ENCODE data around the gene SEC14L2. TPM values are rescaled to one million over a fixed set of nuclear protein-coding genes. Genes with fewer than 3 reads are reported as not detected.

SEC14L2 gene
- total RNA-seq = 100 to 1,000 TPM in 1 of 2 donors, 1 to 10 TPM in 1; 6.5 to 110 TPM
- polyA plus RNA-seq = 10 to 100 TPM; 27.6 to 71.6 TPM

- no peaks in the 10 kb centered on the region for H3K27me3 ChIP-seq (ENCODE audit: control insufficient read depth in 4 of 4, insufficient read depth in 4 of 4, low read length in 3 of 4)
- TF ChIP-seq RXRA (IDR thresholded peaks at IDR 0.05) = peak; percentile 39 to 67
- peak in 1 of 2 donors; percentile 46 for TF ChIP-seq RAD21 (IDR thresholded peaks at IDR 0.05)
- TF ChIP-seq HNF4G (IDR thresholded peaks at IDR 0.05) = no peak
- TF ChIP-seq FOXA1 (IDR thresholded peaks at IDR 0.05) = no peak
- no peak for TF ChIP-seq ZBTB33 (IDR thresholded peaks at IDR 0.05)
- TF ChIP-seq, protein P1, sequence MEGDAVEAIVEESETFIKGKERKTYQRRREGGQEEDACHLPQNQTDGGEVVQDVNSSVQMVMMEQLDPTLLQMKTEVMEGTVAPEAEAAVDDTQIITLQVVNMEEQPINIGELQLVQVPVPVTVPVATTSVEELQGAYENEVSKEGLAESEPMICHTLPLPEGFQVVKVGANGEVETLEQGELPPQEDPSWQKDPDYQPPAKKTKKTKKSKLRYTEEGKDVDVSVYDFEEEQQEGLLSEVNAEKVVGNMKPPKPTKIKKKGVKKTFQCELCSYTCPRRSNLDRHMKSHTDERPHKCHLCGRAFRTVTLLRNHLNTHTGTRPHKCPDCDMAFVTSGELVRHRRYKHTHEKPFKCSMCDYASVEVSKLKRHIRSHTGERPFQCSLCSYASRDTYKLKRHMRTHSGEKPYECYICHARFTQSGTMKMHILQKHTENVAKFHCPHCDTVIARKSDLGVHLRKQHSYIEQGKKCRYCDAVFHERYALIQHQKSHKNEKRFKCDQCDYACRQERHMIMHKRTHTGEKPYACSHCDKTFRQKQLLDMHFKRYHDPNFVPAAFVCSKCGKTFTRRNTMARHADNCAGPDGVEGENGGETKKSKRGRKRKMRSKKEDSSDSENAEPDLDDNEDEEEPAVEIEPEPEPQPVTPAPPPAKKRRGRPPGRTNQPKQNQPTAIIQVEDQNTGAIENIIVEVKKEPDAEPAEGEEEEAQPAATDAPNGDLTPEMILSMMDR (IDR thresholded peaks at IDR 0.05; ENCODE audit: low read depth, low read length, missing input control) = no peak
- no peak for TF ChIP-seq FOXA2 (IDR thresholded peaks at IDR 0.05)
- TF ChIP-seq JUND (IDR thresholded peaks at IDR 0.05) = no peak
- no peak for TF ChIP-seq SP1 (IDR thresholded peaks at IDR 0.05)
- no peak for TF ChIP-seq EGR1 (IDR thresholded peaks at IDR 0.05; ENCODE audit: low read depth in 2 of 2)
- TF ChIP-seq, protein P2, sequence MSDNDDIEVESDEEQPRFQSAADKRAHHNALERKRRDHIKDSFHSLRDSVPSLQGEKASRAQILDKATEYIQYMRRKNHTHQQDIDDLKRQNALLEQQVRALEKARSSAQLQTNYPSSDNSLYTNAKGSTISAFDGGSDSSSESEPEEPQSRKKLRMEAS (IDR thresholded peaks at IDR 0.05) = peak; percentile 44
- TF ChIP-seq NR2F2 (IDR thresholded peaks at IDR 0.05) = no peak
- no peak for TF ChIP-seq GABPA (IDR thresholded peaks at IDR 0.05 in 1 of 2, conservative IDR thresholded peaks at IDR 0.05 in 1 of 2)
- no peak for TF ChIP-seq ATF3 (IDR thresholded peaks at IDR 0.05)
- TF ChIP-seq HNF4A (conservative IDR thresholded peaks at IDR 0.05) = peak; percentile 48 to 78
- peak; percentile 68 for TF ChIP-seq REST (IDR thresholded peaks at IDR 0.05)
- TF ChIP-seq TAF1 (conservative IDR thresholded peaks at IDR 0.05) = peak; percentile 82
- TF ChIP-seq YY1 (IDR thresholded peaks at IDR 0.05) = peak; percentile 36
Measured at GRCh38 chr22:30396871-30397655, at the start of gene SEC14L2. SEC14L2 (plus strand) TSS chr22:30397018; CDS start chr22:30397117, 99 bp downstream.

More at GRCh38 chr22:30396871-30397655, at the start of gene SEC14L2:
- H3K36me3 ChIP-seq (ENCODE audit: control insufficient read depth in 4 of 4, insufficient read depth in 3 of 4, low read depth in 1 of 4, low read length in 3 of 4) = peaks cover 0 to 2% (median 0%) of the 10 kb centered on the region in 4 donors
- WGBS = under 1% methylated on average over 56 of the region's 56 CpGs
- H3K27ac ChIP-seq (ENCODE audit: low read depth in 1 of 2, low read length in 2 of 2) = peak within 1 kb of the TSS; percentile 78 to 85
- H3K9me3 ChIP-seq (ENCODE audit: control insufficient read depth in 4 of 4, low read length in 3 of 4) = no peaks in the 10 kb centered on the region
- peak within 1 kb of the TSS; percentile 68 to 70 for H3K9ac ChIP-seq (ENCODE audit: low read depth in 1 of 2, low read length in 2 of 2)
- peaks cover 5 to 71% (median 59%) of the 10 kb centered on the region in 4 donors for H3K4me1 ChIP-seq (ENCODE audit: control insufficient read depth in 4 of 4, insufficient read depth in 4 of 4, low read length in 3 of 4)
- peak; percentile 78 for DNase-seq (ENCODE audit: low spot score)
- peak within 1 kb of the TSS; percentile 83 to 88 (median 87) for H3K4me3 ChIP-seq (ENCODE audit: low read depth in 1 of 3, low read length in 3 of 3)
